Hepatocyte (in vitro differentiated cells): ENCODE measurements around the gene MSS51. TPM values are rescaled to one million over a fixed set of nuclear protein-coding genes. Genes with fewer than 3 reads are reported as not detected.

Experiments used
- DNase-seq: peaks from one replicate; pipeline ENCODE4 v3.0.0-alpha.2; 2016; ENCODE audit warnings: low spot score
- H2AFZ ChIP-seq: fragments of 200-600 bp; sonication (generic); 2 replicates; pipeline ENCODE4 v1.6.0; 2016; ENCODE audit warnings: antibody characterized with exemption, mild to moderate bottlenecking
- H3K27ac ChIP-seq: fragments of 200-600 bp; sonication (generic); 2 replicates; pipeline ENCODE4 v1.5.1; 2016; ENCODE audit warnings: mild to moderate bottlenecking
- H3K27me3 ChIP-seq: fragments of 200-600 bp; sonication (generic); 2 replicates; pipeline ENCODE4 v1.6.1; 2016
- H3K36me3 ChIP-seq: fragments of 200-600 bp; sonication (generic); replicated peaks from 2 replicates; pipeline ENCODE4 v1.5.1; 2016; ENCODE audit warnings: low read depth; ENCODE audit not compliant: insufficient read depth
- H3K4me1 ChIP-seq: fragments of 200-600 bp; sonication (generic); 2 replicates; pipeline ENCODE4 v1.5.1; 2016; ENCODE audit warnings: mild to moderate bottlenecking, moderate library complexity; ENCODE audit not compliant: insufficient read depth
- H3K4me2 ChIP-seq: fragments of 200-600 bp; sonication (generic); 2 replicates; pipeline ENCODE4 v1.6.0; 2016
- H3K4me3 ChIP-seq: fragments of 200-600 bp; sonication (generic); 2 replicates; pipeline ENCODE4 v1.5.1; 2016; ENCODE audit warnings: mild to moderate bottlenecking
- H3K79me2 ChIP-seq: fragments of 200-600 bp; sonication (generic); 2 replicates; pipeline ENCODE4 v1.6.0; 2017; ENCODE audit warnings: mild to moderate bottlenecking
- H3K9me2 ChIP-seq: fragments of 200-600 bp; sonication (generic); replicated peaks from 2 replicates; pipeline ENCODE4 v1.6.0; 2017; ENCODE audit warnings: mild to moderate bottlenecking; ENCODE audit not compliant: insufficient read depth
- H3K9me3 ChIP-seq: fragments of 200-600 bp; sonication (generic); 2 replicates; pipeline ENCODE4 v1.5.1; 2016; ENCODE audit warnings: low read depth, mild to moderate bottlenecking
- H4K20me1 ChIP-seq: fragments of 200-600 bp; sonication (generic); 2 replicates; pipeline ENCODE4 v1.6.0; 2016; ENCODE audit warnings: mild to moderate bottlenecking; ENCODE audit not compliant: insufficient read depth, poor library complexity, severe bottlenecking
- CTCF ChIP-seq: fragments of 200-600 bp; sonication (generic); IDR thresholded peaks from 2 replicates; pipeline ENCODE4 v1.5.1; 2016; ENCODE audit warnings: antibody characterized with exemption, mild to moderate bottlenecking; ENCODE audit not compliant: poor library complexity
- EZH2 ChIP-seq: fragments of 200-600 bp; sonication (generic); IDR thresholded peaks from 2 replicates; pipeline ENCODE4 v1.6.1; 2016; ENCODE audit warnings: antibody characterized with exemption, mild to moderate bottlenecking, borderline replicate concordance
- EZH2phosphoT487 ChIP-seq: fragments of 200-600 bp; sonication (generic); IDR thresholded peaks from one replicate; pipeline ENCODE4 v1.6.1; 2018; ENCODE audit warnings: antibody characterized with exemption, mild to moderate bottlenecking, low read depth, moderate library complexity; ENCODE audit not compliant: unreplicated experiment, severe bottlenecking
- WGBS: methylation state at CpG from one replicate; pipeline ENCODE4 v1.1.6; 2016; ENCODE audit warnings: low lambda C conversion rate; ENCODE audit errors: missing lambda C conversion rate; 5-methylcytosine and 5-hydroxymethylcytosine counted together
- polyA plus RNA-seq: library from polyadenylated mRNA; unstranded; fragments of >200 nt; fragmentation: Nextera tagmentation; extraction: Ambion mirVana; gene quantifications from 2 replicates; pipeline ENCODE4 v1.2.1, GENCODE V29; 2016
- total RNA-seq: library from RNA; depleted of rRNA; stranded (reverse); fragments of >200 nt; gene quantifications from 2 replicates; pipeline ENCODE4 v1.2.3, GENCODE V29; 2014

Gene MSS51
- total and polyA plus RNA-seq, 2 experiments from 2014 or later = 0.48 to 1.2 TPM

- DNase-seq = no peak
- Histone ChIP-seq H2AFZ (no peak overlapping the region), H3K9me2 (no peaks in the 10 kb centered on the region), H3K9me3 (no peaks in the 10 kb centered on the region), H3K27ac (no peak overlapping the region), H3K79me2 (no peaks in the 10 kb centered on the region), H3K4me2 (no peak overlapping the region), H3K36me3 (no peaks in the 10 kb centered on the region), H3K27me3 (no peaks in the 10 kb centered on the region), H3K4me1 (no peaks in the 10 kb centered on the region), H3K4me3 (no peak overlapping the region), H4K20me1 (no peaks in the 10 kb centered on the region)
- WGBS = 98% methylated on average over 7 of the region's 7 CpGs
- no peak for TF ChIP-seq CTCF
- no peak for TF ChIP-seq EZH2
- TF ChIP-seq EZH2phosphoT487 = no peak
These were observed 46.8 kb downstream of the MSS51 start for GRCh38 chr10:73386583-73386982.

GRCh38 chr10:73379064-73379748 is 54.2 kb downstream of the MSS51 start:
- 87% methylated on average over 1 of the region's 1 CpG for WGBS
- TF ChIP-seq EZH2phosphoT487 = no peak
- Histone ChIP-seq H4K20me1 (no peaks in the 10 kb centered on the region), H3K9me3 (no peaks in the 10 kb centered on the region), H3K4me3 (no peak overlapping the region), H2AFZ (no peak overlapping the region), H3K27me3 (no peaks in the 10 kb centered on the region), H3K9me2 (no peaks in the 10 kb centered on the region), H3K79me2 (no peaks in the 10 kb centered on the region), H3K4me2 (no peak overlapping the region), H3K27ac (no peak overlapping the region), H3K36me3 (no peaks in the 10 kb centered on the region), H3K4me1 (no peaks in the 10 kb centered on the region)
- DNase-seq = no peak

- Histone ChIP-seq H3K9me2 (no peaks in the 10 kb centered on the region), H2AFZ (no peak overlapping the region), H3K4me2 (no peak overlapping the region), H3K27me3 (no peaks in the 10 kb centered on the region), H3K4me3 (no peak overlapping the region), H3K79me2 (no peaks in the 10 kb centered on the region), H3K27ac (no peak overlapping the region), H3K9me3 (no peaks in the 10 kb centered on the region), H4K20me1 (no peaks in the 10 kb centered on the region), H3K4me1 (no peaks in the 10 kb centered on the region), H3K36me3 (no peaks in the 10 kb centered on the region)
- WGBS = 88% methylated on average over 3 of the region's 3 CpGs
- no peak for DNase-seq
- TF ChIP-seq EZH2 = no peak
- TF ChIP-seq CTCF = no peak
- no peak for TF ChIP-seq EZH2phosphoT487
These were observed 56.7 kb downstream of the MSS51 start for GRCh38 chr10:73376679-73377078.

Other genes with a start within 250 kb of the MSS51 start
- gene DNAJC9, start 186.3 kb downstream of the MSS51 start, total RNA-seq = 24.5 and 27.2 TPM in 2 replicates
- 16.3 and 17.8 TPM in 2 replicates for gene DNAJC9, start 186.3 kb downstream of the MSS51 start, polyA plus RNA-seq
- gene MRPS16, start 180.9 kb downstream of the MSS51 start, total RNA-seq = 57.0 and 58.7 TPM in 2 replicates
- gene MRPS16, start 180.9 kb downstream of the MSS51 start, polyA plus RNA-seq = 94.8 and 105 TPM in 2 replicates
- 1.8 and 3.9 TPM in 2 replicates for gene CFAP70, start 74.7 kb downstream of the MSS51 start, total RNA-seq
- 1.2 and 1.6 TPM in 2 replicates for gene CFAP70, start 74.7 kb downstream of the MSS51 start, polyA plus RNA-seq
- gene ANXA7, start 19.5 kb downstream of the MSS51 start, total RNA-seq = 88.8 and 90.7 TPM in 2 replicates
- gene ANXA7, start 19.5 kb downstream of the MSS51 start, polyA plus RNA-seq = 63.0 and 88.8 TPM in 2 replicates
- gene PPP3CB, start 62.5 kb upstream of the MSS51 start, total RNA-seq = 33.8 and 41.4 TPM in 2 replicates
- 11.8 and 15.0 TPM in 2 replicates for gene PPP3CB, start 62.5 kb upstream of the MSS51 start, polyA plus RNA-seq
- 61.6 and 83.4 TPM in 2 replicates for gene USP54, start 157.8 kb upstream of the MSS51 start, total RNA-seq
- 13.2 and 19.4 TPM in 2 replicates for gene USP54, start 157.8 kb upstream of the MSS51 start, polyA plus RNA-seq
- 0.20 and 0.50 TPM in 2 replicates for gene MYOZ1, start 207.9 kb upstream of the MSS51 start, total RNA-seq
- 0.44 and 1.3 TPM in 2 replicates for gene MYOZ1, start 207.9 kb upstream of the MSS51 start, polyA plus RNA-seq
- not detected in 2 replicates for gene SYNPO2L, start 222.5 kb upstream of the MSS51 start, total RNA-seq
- gene SYNPO2L, start 222.5 kb upstream of the MSS51 start, polyA plus RNA-seq = 0.40 TPM in 1 of 2 replicates, not detected in the other